Testis (tissue), 3 donors: ENCODE results near the gene ELK3. TPM values are rescaled to one million over a fixed set of nuclear protein-coding genes. Genes with fewer than 3 reads are reported as not detected.

Source experiments
- DNase-seq: peaks from one replicate; pipeline ENCODE4 v3.0.0-alpha.2; 2019
- H3K27ac ChIP-seq, 2 donors: fragments of 200-600 bp; sonication (generic); one replicate each; pipeline ENCODE4 v1.5.1; 2019
- H3K27me3 ChIP-seq: fragments of 200-600 bp; sonication (generic); one replicate; pipeline ENCODE4 v1.5.1; 2019
- H3K36me3 ChIP-seq: fragments of 200-600 bp; sonication (generic); one replicate; pipeline ENCODE4 v1.5.1; 2017; ENCODE audit warnings: low read depth; ENCODE audit errors: missing control alignments
- H3K4me1 ChIP-seq: fragments of 200-600 bp; sonication (generic); one replicate; pipeline ENCODE4 v1.5.1; 2019
- H3K4me3 ChIP-seq, 2 donors: fragments of 200-600 bp; sonication (generic); one replicate each; pipeline ENCODE4 v1.5.1; 2017 to 2019
- H3K9me3 ChIP-seq: fragments of 200-600 bp; sonication (generic); one replicate; pipeline ENCODE4 v1.5.1; 2017
- POLR2A ChIP-seq: fragments of 450-650 bp; IDR thresholded peaks from one replicate; pipeline ENCODE4 v1.6.1; 2017; ENCODE audit warnings: antibody characterized with exemption, mild to moderate bottlenecking, moderate library complexity
- WGBS, 2 donors: methylation state at CpG; one replicate each; pipeline ENCODE4 v1.1.5; 2018; 5-methylcytosine and 5-hydroxymethylcytosine counted together
- intact Hi-C: fragments of 100-400 bp; cut with DNase I; formaldehyde crosslinking; loops from one replicate; pipeline ENCODE4 v1.15.1; 2023; ENCODE audit warnings: low total_unique reads
- polyA plus RNA-seq: library from polyadenylated mRNA; stranded (reverse); fragments of 350-450 nt; fragmentation: Illumina TruSeq; extraction: RNeasy Lipid Tissue Mini Kit (QIAGEN cat#74804); gene quantifications from one replicate; pipeline ENCODE4 v1.2.3, GENCODE V29; 2014; ENCODE audit warnings: low read depth, low replicate concordance; ENCODE audit not compliant: insufficient read depth
- total RNA-seq, 2 donors: library from RNA; depleted of rRNA; stranded (reverse); fragments of >200 nt; gene quantifications; one replicate each; pipeline ENCODE4 v1.2.3, GENCODE V29; 2016
- TF ChIP-seq, protein P1 (sequence below), 3 experiments: fragments of 450-650 bp in 2 of 3; fragments of 200-600 bp in 1 of 3; sonication (generic) in 1 of 3; IDR thresholded peaks; one replicate each; pipeline ENCODE4 v1.5.1; 2016 to 2019; ENCODE audit warnings: antibody characterized with exemption in 3 of 3, mild to moderate bottlenecking in 2 of 3, moderate library complexity in 1 of 3

Gene ELK3
- total and polyA plus RNA-seq, 3 donors from 2014 or later: 11.3 to 17.1 (median 15.4) TPM

DNA sequence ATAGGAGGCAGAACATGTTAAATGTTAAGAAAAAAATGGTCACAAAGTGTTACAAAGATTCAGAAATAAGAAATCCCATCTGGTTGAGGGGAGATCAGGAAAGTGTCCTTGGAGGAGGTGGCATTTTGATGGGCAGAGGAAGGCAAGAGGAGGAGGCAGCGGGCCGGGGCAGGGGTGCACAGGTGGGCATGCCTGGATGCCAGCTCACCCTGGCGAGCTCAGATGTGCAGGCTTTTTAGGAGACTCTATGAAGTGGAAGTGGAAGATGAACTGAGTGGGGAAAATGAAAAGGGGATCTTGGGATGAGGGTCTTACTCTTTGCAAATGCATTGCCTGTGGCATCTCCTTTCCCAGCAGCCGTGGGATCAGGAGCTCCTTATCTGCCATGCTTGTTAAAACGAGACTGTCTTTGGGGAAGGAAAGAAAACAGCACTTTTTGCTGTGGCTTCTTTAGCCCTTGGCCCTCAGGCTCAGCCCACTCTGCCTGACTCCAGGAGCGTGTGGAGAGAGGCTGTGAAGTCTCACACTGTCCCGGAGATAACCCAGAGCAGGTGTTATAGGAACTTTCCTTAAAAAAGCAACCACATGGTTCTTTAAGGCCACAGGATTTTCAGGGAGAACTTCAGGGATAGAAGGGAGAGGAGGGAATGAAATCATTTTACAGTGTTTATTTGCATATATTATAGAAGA, 62.6 kb downstream of the ELK3 start:
- 61 to 74% methylated on average over 7 of the region's 7 CpGs for WGBS, 2 donors
- Histone ChIP-seq H3K36me3 (no peaks in the 10 kb centered on the region), H3K27me3 (no peaks in the 10 kb centered on the region), H3K9me3 (no peaks in the 10 kb centered on the region), H3K4me1 (peaks cover 9% of the 10 kb centered on the region), H3K27ac (no peak overlapping the region), H3K4me3 (no peak overlapping the region)
- no peak for DNase-seq
- intact Hi-C loops: no loop called here
- TF ChIP-seq POLR2A: no peak
- TF ChIP-seq, protein P1, sequence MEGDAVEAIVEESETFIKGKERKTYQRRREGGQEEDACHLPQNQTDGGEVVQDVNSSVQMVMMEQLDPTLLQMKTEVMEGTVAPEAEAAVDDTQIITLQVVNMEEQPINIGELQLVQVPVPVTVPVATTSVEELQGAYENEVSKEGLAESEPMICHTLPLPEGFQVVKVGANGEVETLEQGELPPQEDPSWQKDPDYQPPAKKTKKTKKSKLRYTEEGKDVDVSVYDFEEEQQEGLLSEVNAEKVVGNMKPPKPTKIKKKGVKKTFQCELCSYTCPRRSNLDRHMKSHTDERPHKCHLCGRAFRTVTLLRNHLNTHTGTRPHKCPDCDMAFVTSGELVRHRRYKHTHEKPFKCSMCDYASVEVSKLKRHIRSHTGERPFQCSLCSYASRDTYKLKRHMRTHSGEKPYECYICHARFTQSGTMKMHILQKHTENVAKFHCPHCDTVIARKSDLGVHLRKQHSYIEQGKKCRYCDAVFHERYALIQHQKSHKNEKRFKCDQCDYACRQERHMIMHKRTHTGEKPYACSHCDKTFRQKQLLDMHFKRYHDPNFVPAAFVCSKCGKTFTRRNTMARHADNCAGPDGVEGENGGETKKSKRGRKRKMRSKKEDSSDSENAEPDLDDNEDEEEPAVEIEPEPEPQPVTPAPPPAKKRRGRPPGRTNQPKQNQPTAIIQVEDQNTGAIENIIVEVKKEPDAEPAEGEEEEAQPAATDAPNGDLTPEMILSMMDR (IDR thresholded peaks at IDR 0.05): no peak

DNA sequence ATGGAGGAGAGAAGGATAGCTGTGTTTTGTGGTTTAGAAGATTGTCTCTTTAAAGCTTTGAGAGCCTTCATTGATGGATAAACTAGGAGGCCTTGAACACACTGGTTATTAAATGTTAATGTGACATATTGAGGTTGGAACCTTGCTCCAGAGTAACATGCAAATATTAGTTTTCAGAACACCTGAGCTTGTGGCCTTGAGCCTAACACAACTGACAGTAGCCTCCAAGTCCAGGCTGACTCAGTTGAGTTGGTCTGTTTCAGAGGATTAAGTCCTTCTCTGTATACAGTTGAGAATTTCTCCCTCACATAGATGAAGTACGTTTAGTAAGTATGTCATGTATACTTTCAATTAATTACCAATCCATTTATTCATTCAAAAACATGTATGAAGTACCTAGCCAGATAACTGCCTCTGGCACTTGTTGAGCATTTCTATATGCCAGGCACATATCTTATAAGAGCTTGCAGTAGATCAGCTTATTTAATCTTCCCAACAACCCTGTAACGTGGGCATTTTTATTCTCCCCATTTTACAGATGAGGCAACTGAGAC, 63.5 kb downstream of the ELK3 start:
- intact Hi-C loops: no loop called here
- H3K36me3 ChIP-seq: no peaks in the 10 kb centered on the region

DNA sequence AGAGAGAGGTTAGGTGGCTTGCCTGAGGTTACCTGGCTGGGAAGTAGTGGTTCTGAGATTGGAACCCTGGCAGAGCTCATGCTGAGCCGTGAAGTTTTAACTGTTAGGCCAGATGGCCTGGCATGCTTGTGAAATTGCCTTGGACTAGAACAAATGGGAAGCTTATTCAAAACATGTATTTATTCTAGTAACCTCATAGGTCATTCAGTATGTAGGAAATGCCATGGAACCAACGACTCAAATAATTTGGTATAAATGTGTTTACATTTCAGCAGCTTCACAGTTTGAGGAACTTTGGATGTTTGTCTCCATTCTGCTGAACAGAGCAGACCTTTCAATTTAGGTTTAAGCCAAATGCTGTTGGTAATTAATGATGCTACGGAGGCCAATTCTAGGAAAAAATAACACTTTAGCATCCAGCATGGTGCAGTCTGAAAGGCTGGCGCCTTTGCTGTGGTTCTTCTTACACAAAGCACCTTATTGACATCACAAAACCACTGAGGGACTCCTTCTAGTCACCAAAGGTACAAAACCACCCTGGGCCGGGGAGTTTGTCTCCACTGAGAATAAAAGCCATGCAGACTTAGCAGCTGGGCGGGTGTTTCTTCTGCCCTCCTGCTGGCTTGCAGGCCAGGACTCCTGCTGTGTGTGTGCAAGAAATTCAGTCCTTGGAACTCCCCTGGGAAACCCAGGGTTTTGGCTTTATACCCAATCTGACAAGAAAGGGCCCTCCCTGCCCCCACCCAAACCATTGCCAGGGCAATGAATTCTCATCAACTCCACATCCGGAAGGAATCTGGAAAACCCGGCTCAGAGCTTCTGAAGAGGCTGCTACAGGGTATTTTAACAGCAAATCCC, 64.2 kb downstream of the ELK3 start:
- H3K36me3 ChIP-seq: no peaks in the 10 kb centered on the region
- no peak overlapping the region for H3K4me3 ChIP-seq
- H3K4me1 ChIP-seq: peaks cover 9% of the 10 kb centered on the region
- no peak for DNase-seq
- no peaks in the 10 kb centered on the region for H3K27me3 ChIP-seq
- H3K27ac ChIP-seq: no peak overlapping the region
- WGBS, 2 donors: 38 to 52% methylated on average over 8 of the region's 8 CpGs
- H3K9me3 ChIP-seq: no peaks in the 10 kb centered on the region
- no peak for TF ChIP-seq POLR2A
- TF ChIP-seq, protein P1 (IDR thresholded peaks at IDR 0.05): no peak
- intact Hi-C loops: no loop called here

More for the DNA sequence above, 63.5 kb downstream of the ELK3 start:
- Histone ChIP-seq H3K4me3 (no peak overlapping the region), H3K27me3 (no peaks in the 10 kb centered on the region), H3K4me1 (peaks cover 9% of the 10 kb centered on the region), H3K9me3 (no peaks in the 10 kb centered on the region), H3K27ac (no peak overlapping the region)
- no peak for TF ChIP-seq POLR2A
- TF ChIP-seq, protein P1 (IDR thresholded peaks at IDR 0.05): no peak
- DNase-seq: no peak
- 75 to 100% methylated on average over 2 of the region's 2 CpGs for WGBS, 2 donors

DNA sequence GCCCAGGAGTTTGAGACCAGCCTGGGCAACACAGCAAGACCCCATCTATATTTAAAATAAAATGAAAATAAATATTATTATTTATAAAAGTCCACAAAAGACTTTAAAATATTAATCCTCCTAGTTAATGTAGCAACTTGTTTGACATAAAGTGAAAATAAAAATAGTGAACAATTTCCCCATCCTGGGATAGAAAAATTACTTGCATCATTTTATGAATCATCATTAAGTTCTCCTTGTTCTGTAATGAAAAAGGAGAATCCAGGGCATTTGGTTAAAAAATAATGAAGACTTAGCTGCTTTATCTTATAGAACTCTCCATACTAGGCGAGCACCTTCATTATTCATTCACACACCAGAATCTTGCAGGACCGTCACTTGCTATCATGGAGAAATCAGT, 66.1 kb downstream of the ELK3 start:
- Histone ChIP-seq H3K4me1 (peaks cover 9% of the 10 kb centered on the region), H3K27me3 (no peaks in the 10 kb centered on the region), H3K9me3 (no peaks in the 10 kb centered on the region), H3K27ac (no peak overlapping the region), H3K36me3 (no peaks in the 10 kb centered on the region), H3K4me3 (no peak overlapping the region)
- DNase-seq: no peak
- TF ChIP-seq, protein P1 (IDR thresholded peaks at IDR 0.05): no peak
- TF ChIP-seq POLR2A: no peak
- 94 to 97% methylated on average over 2 of the region's 2 CpGs for WGBS, 2 donors
- intact Hi-C loops: no loop called here
